ENCODE data around the gene CELSR1.

The CELSR1 gene

GRCh38 chr22:46579751-46580449 lies 42.5 kb upstream of the CELSR1 start:
- no peak for DNase-seq
- H3K4me3 Mint-ChIP-seq: peak overlapping the region in 1 of 2 donors; percentile 97
- H3K27ac Mint-ChIP-seq: peak overlapping the region; percentile 77
- ATAC-seq (replicated peaks): no peak
- H3K36me3 Mint-ChIP-seq: peaks cover 6 to 9% of the 10 kb centered on the region in 2 donors
- no peaks in the 10 kb centered on the region for H3K9me3 Mint-ChIP-seq
- H3K27me3 Mint-ChIP-seq: no peaks in the 10 kb centered on the region
- H3K4me1 Mint-ChIP-seq: peaks cover 66 to 86% of the 10 kb centered on the region in 2 donors

DNA sequence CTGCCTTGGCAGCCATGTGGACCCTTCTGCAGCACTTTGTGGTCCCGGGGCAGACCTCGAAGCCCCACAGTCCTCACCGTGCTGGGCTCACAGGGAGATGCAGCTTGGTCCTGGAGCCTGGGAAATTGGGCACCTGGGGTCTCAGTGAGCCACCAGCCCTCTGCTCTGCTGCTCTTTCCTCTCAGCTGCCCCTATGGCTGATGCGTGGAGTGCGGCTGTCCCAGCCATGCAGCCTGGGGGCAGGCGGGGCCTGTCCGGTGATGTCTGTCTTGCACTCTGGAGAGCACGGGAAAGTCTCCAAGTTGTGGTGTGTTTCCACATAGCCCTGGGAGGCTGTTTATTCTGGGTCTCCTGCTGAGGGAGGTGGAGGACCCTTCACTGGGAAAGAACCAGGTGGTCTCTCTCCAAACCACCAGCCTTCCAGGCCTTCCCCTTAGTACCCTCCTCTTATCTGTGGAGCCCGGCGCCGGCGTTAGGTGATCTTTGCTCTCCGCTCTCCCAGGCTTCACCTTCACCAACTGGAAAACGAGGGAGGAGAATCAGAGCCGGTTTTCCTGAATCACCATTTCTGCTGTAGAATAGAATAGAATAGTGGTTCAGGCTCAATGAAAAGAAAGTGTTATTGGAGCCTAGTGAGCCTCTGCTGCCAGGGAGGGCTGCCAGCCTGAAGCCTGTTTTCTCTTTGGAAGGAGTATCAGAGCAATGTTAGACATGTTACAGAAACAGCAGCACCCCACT lies 41.6 kb upstream of the CELSR1 start:
- Mint-ChIP-seq H3K4me3 (peak overlapping the region; percentile 97 to 98), H3K27ac (peak overlapping the region; percentile 96), H3K36me3 (peaks cover 2 to 9% of the 10 kb centered on the region in 2 donors), H3K9me3 (no peaks in the 10 kb centered on the region), H3K27me3 (no peaks in the 10 kb centered on the region), H3K4me1 (peaks cover 64 to 78% of the 10 kb centered on the region in 2 donors)
- DNase-seq (no peak), ATAC-seq (replicated peaks) (no peak)

GRCh38 chr22:46578251-46578823 lies 40.9 kb upstream of the CELSR1 start:
- Mint-ChIP-seq H3K36me3 (peaks cover 2 to 9% of the 10 kb centered on the region in 2 donors), H3K4me1 (peaks cover 59 to 72% of the 10 kb centered on the region in 2 donors), H3K27ac (peak overlapping the region; percentile 96), H3K4me3 (peak overlapping the region; percentile 97 to 98), H3K27me3 (no peaks in the 10 kb centered on the region), H3K9me3 (peaks cover under 1 to 1% of the 10 kb centered on the region in 2 donors)
- ATAC-seq (replicated peaks) (no peak), DNase-seq (no peak)

DNA sequence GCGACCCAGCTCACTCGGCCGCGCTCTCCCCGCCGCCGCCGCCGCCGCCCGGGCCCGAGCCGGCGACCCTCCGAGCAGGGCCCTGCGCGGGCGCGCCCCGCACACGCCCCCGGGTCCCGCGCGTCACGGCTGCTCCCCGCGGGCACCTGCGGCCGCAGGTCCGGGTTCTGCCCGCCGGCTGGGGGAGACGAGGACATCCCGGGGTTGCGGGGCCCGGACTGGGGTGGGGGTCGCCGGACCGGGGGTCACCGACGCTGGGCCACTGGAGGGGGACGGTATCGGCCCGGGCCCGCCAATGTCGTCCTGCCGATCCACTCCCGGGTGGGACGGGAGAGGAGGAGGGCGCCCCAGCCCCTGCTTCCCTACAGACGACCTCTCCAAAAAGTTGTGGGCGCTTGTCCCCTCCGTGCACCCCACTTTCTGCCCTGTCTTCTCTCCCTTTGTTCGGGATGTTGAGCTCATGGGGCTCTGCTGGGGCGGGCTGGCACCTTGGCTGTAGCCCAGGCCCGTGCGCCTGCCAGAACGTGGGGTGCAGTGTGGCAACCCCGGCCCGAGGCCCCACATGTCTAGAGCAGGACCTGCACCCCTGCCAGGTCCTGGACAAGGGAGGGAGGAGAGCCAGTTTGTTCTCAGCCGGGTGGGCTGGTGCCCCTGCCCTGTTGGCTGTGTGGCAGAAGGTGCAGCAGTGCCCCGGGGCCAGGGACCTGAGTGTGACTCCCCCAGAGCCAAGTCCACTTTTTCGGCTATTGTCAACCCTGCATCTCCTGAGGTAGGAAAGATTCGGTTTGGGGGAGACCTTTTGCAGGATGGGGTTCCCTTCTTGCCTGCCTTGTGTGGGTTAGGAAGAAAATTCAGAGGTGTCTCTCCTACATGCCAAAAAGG lies 40.2 kb upstream of the CELSR1 start:
- H3K9me3 Mint-ChIP-seq: peaks cover 1 to 4% of the 10 kb centered on the region in 2 donors
- peaks cover 55 to 66% of the 10 kb centered on the region in 2 donors for H3K4me1 Mint-ChIP-seq
- DNase-seq: no peak
- H3K27me3 Mint-ChIP-seq: no peaks in the 10 kb centered on the region
- peak overlapping the region; percentile 97 to 98 for H3K4me3 Mint-ChIP-seq
- peak; percentile 44 for ATAC-seq (replicated peaks)
- H3K36me3 Mint-ChIP-seq: peaks cover 2 to 9% of the 10 kb centered on the region in 2 donors
- peak overlapping the region; percentile 96 for H3K27ac Mint-ChIP-seq

GRCh38 chr22:46576556-46577367 lies 39.3 kb upstream of the CELSR1 start:
- H3K27ac Mint-ChIP-seq: peak overlapping the region; percentile 83
- no peaks in the 10 kb centered on the region for H3K27me3 Mint-ChIP-seq
- peaks cover 2 to 6% of the 10 kb centered on the region in 2 donors for H3K36me3 Mint-ChIP-seq
- peak overlapping the region; percentile 82 to 84 for H3K4me3 Mint-ChIP-seq
- peaks cover 7 to 10% of the 10 kb centered on the region in 2 donors for H3K9me3 Mint-ChIP-seq
- peak; percentile 68 to 77 for ATAC-seq (replicated peaks)
- DNase-seq: no peak
- peaks cover 46 to 58% of the 10 kb centered on the region in 2 donors for H3K4me1 Mint-ChIP-seq

- H3K27me3 Mint-ChIP-seq: no peaks in the 10 kb centered on the region
- H3K36me3 Mint-ChIP-seq: peaks cover 3% of the 10 kb centered on the region in 2 donors
- DNase-seq (no peak), ATAC-seq (replicated peaks) (no peak)
- H3K9me3 Mint-ChIP-seq: peaks cover 11 to 12% of the 10 kb centered on the region in 2 donors
- peak overlapping the region; percentile 83 for H3K27ac Mint-ChIP-seq
- H3K4me3 Mint-ChIP-seq: peak overlapping the region; percentile 82 to 84
- H3K4me1 Mint-ChIP-seq: peaks cover 40 to 51% of the 10 kb centered on the region in 2 donors
Measured at GRCh38 chr22:46575911-46576555, 38.6 kb upstream of the CELSR1 start.

DNA sequence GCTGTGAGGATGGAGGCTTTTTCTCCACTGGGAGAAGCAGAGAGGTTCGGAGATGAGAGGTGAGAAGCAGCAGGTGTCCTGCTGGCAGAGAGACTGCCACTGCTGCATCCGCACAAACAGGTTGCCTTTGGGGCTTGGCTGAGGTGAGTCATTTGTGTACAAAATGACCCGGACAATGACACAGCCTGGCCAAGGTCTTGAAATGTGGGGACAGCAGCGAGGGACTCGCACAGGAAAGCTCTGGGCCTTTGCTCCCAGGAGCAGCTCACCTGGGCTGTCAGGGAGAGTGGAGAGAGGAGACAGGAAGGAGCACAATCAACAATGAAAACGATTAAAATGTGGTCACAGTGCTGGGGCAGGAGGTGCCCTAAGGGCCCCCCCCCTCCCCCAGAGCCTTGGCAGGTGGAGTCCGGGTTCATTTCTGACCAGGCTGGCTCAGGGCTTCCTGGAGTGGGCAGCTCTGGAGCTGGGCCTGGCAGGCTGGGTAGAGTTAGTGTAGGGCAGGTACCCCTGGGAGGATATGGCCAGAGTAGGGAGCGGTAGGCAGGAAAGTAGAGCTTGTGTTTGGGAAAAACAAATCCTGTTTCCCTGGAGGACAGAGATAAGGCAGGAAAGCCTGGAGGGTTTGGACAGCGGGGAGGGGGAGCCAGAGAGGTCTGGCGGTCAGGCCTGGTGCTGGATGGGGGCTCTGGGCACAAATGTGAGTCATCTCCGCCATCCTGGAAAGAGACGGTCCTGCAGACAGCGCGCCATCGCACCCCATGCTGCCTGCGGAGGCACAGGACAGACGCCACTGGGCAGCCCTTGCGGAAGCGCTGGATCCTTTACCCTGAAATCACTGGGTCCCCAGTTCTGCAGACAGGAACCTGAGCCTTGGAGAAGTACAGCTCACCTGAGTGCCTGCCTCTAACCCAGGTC lies 37.8 kb upstream of the CELSR1 start:
- Mint-ChIP-seq H3K36me3 (peaks cover 3% of the 10 kb centered on the region in 2 donors), H3K27me3 (no peaks in the 10 kb centered on the region), H3K27ac (peak overlapping the region; percentile 82), H3K9me3 (peaks cover 12 to 13% of the 10 kb centered on the region in 2 donors), H3K4me3 (peak overlapping the region; percentile 82 to 84), H3K4me1 (peaks cover 38 to 45% of the 10 kb centered on the region in 2 donors)
- ATAC-seq (replicated peaks) (no peak), DNase-seq (no peak)

- H3K4me3 Mint-ChIP-seq: no peak overlapping the region
- no peaks in the 10 kb centered on the region for H3K27me3 Mint-ChIP-seq
- H3K27ac Mint-ChIP-seq: no peak overlapping the region
- H3K4me1 Mint-ChIP-seq: peaks cover 30 to 38% of the 10 kb centered on the region in 2 donors
- ATAC-seq (replicated peaks) (no peak), DNase-seq (no peak)
- peaks cover 3% of the 10 kb centered on the region in 2 donors for H3K36me3 Mint-ChIP-seq
- H3K9me3 Mint-ChIP-seq: peaks cover 12 to 13% of the 10 kb centered on the region in 2 donors
Measured at GRCh38 chr22:46574438-46574992, 37.1 kb upstream of the CELSR1 start.

DNA sequence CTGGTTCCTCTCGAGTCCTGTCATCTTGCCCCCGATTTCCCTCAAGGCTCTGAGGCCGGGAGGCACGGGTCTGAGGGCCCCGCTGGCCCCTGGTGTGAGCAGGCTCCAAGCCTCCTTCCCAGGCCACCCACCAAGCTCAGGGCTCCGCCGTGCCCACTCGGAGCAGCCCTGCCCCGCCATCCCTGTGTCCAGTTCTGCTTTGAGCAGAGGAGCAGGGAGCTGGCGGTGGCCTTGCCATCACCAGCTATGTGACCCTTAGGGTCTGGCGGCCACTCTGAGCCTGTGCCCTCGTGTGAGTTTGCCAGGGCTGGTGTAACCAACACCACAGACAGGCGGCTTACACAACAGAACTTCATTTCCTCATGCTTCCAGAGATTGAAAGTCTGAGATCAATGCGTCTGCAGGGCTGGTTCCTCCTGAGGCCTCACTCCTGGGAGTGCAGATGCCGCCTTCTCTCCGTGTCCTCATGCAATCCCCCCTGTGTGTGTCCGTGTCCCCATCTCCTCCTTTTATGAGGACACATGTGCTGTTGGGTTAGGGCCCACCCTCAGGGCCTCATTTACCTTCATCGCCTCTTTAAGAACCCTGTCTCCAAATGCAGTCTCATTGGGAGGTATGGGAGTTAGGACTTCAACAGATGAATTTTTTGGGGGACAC lies 36.5 kb upstream of the CELSR1 start:
- ATAC-seq (replicated peaks): no peak
- Mint-ChIP-seq H3K27me3 (no peaks in the 10 kb centered on the region), H3K4me3 (no peak overlapping the region), H3K27ac (no peak overlapping the region), H3K36me3 (peaks cover 3% of the 10 kb centered on the region in 2 donors), H3K9me3 (peaks cover 12 to 13% of the 10 kb centered on the region in 2 donors), H3K4me1 (peaks cover 25 to 32% of the 10 kb centered on the region in 2 donors)
- no peak for DNase-seq

DNA sequence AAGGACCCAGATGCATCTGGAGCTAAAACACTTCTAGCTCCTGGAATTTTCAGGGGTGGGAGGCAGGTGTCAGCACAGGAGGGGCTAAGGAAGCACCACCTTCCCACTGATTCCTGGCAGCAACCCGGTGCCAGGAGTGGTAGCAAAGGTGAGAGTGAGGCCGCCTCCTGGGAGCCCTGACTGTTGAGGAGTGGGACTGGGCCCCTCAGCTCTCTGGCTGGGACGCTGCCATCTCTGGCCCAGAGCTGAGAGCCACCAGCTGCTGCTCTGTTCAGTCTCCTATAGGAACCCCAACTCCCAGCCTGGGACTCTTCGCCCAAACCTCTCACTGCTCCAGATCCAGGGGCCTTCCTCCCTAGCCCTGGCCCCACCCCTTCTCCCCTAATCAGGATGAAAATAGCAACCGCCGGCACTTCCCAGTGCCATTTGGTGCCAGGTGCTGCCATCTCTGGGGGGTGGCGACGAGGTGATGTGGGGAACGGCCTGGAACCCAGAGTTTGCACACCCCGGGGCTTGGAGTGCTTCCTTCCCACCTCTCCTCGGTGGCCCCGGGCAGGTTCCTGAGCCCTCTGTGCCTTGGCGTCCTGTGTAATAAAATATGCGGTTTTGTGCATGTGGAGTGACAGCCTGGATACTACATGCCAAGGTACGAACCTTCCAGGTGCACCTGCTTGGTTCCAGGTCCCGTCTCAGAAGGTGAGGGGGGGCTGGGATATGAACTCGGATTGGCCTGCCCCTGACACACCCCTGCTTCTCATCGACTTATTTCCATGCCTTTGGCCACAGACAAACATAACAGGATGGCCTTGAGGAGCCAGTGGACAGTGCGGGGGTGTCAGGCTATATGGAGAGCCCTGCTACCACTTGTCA lies 35.7 kb upstream of the CELSR1 start:
- Mint-ChIP-seq H3K4me3 (no peak overlapping the region), H3K36me3 (peaks cover 3% of the 10 kb centered on the region in 2 donors), H3K27me3 (no peaks in the 10 kb centered on the region), H3K27ac (no peak overlapping the region), H3K9me3 (peaks cover 13 to 14% of the 10 kb centered on the region in 2 donors), H3K4me1 (peaks cover 21 to 32% of the 10 kb centered on the region in 2 donors)
- DNase-seq (no peak), ATAC-seq (replicated peaks) (no peak)

Data from stimulated activated naive B cell treated with anti-CD40 and anti-IgM and Interleukin-4, amounts not matched to agents 10 μg/mL and 1 μg/mL and 100 μg/mL, for 72 hours (primary cell).